K562 (cell line): ENCODE measurements around the gene TRMT1. TPM values are rescaled to one million over a fixed set of nuclear protein-coding genes. Genes with fewer than 3 reads are reported as not detected.

Experiments
- ARID1B ChIP-seq: fragments of 450-650 bp; IDR thresholded peaks from 2 replicates; pipeline ENCODE4 v1.6.1; 2016; ENCODE audit warnings: antibody characterized with exemption, mild to moderate bottlenecking, inconsistent platforms
- BRCA1 ChIP-seq, 2 experiments: fragments of 450-650 bp in 1 of 2; sonication (generic) in 1 of 2; formaldehyde crosslinking in 1 of 2; IDR thresholded peaks; 2 replicates each; pipeline versions ENCODE4 v1.5.0 to v1.6.1; 2017 to 2020; ENCODE audit warnings: mild to moderate bottlenecking in 1 of 2, missing genetic modification reagents in 1 of 2
- CBX1 ChIP-seq: sonication (generic); IDR thresholded peaks from 2 replicates; pipeline ENCODE4 v1.6.1; 2016; ENCODE audit warnings: antibody characterized with exemption, low read depth, mild to moderate bottlenecking
- FOXJ3 ChIP-seq: sonication (generic); formaldehyde crosslinking; IDR thresholded peaks from 2 replicates; pipeline ENCODE4 v1.4.0; 2020; ENCODE audit warnings: mild to moderate bottlenecking, missing genetic modification reagents
- HDAC1 ChIP-seq, 2 experiments: fragments of 450-650 bp; IDR thresholded peaks; 2 replicates each; pipeline ENCODE4 v1.6.1; 2016 to 2017; ENCODE audit warnings: inconsistent platforms in 1 of 2, mild to moderate bottlenecking in 1 of 2, moderate library complexity in 1 of 2
- HDAC3 ChIP-seq: fragments of 450-650 bp; IDR thresholded peaks from 2 replicates; pipeline ENCODE4 v1.6.1; 2018; ENCODE audit warnings: borderline replicate concordance, mild to moderate bottlenecking, moderate library complexity; ENCODE audit not compliant: partially characterized antibody
- ILK ChIP-seq: fragments of 450-650 bp; IDR thresholded peaks from 2 replicates; pipeline ENCODE4 v1.6.1; 2016; ENCODE audit warnings: missing genetic modification characterization, low read depth, mild to moderate bottlenecking, missing compliant biosample characterization, moderate library complexity, borderline replicate concordance
- LARP7 ChIP-seq: fragments of 450-650 bp; IDR thresholded peaks from 2 replicates; pipeline ENCODE4 v1.6.1; 2016
- NFXL1 ChIP-seq: fragments of 450-650 bp; formaldehyde crosslinking; IDR thresholded peaks from 2 replicates; pipeline ENCODE4 v1.4.0; 2021; ENCODE audit warnings: mild to moderate bottlenecking
- NR2C2 ChIP-seq, 2 experiments: fragments of 200-800 bp in 1 of 2; sonication (Bioruptor generic) in 1 of 2; sonication (generic) in 1 of 2; formaldehyde crosslinking in 1 of 2; IDR thresholded peaks; 2 replicates each; pipeline versions ENCODE4 v1.6.1 to v1.8.0; 2016 to 2022; ENCODE audit warnings: mild to moderate bottlenecking in 1 of 2, missing compliant biosample characterization in 1 of 2, missing genetic modification characterization in 1 of 2, missing genetic modification reagents in 1 of 2
- PHB2 ChIP-seq: fragments of 450-650 bp; IDR thresholded peaks from 2 replicates; pipeline ENCODE4 v1.6.1; 2017; ENCODE audit warnings: low read depth
- POLR2B ChIP-seq: fragments of 450-650 bp; IDR thresholded peaks from 2 replicates; pipeline ENCODE4 v1.6.1; 2018; ENCODE audit warnings: low read depth; ENCODE audit not compliant: partially characterized antibody
- PYGO2 ChIP-seq: fragments of 450-650 bp; IDR thresholded peaks from 2 replicates; pipeline ENCODE4 v1.6.1; 2016; ENCODE audit warnings: mild to moderate bottlenecking, missing genetic modification characterization, moderate library complexity, missing compliant biosample characterization
- SMARCC2 ChIP-seq: fragments of 450-650 bp; IDR thresholded peaks from 2 replicates; pipeline ENCODE4 v1.6.1; 2017; ENCODE audit warnings: antibody characterized with exemption, moderate library complexity, mild to moderate bottlenecking, low read depth
- SOX6 ChIP-seq: fragments of 450-650 bp; IDR thresholded peaks from 2 replicates; pipeline ENCODE4 v1.6.1; 2014; ENCODE audit warnings: mild to moderate bottlenecking
- STAG1 ChIP-seq: sonication (generic); formaldehyde crosslinking; IDR thresholded peaks from 2 replicates; pipeline ENCODE4 v1.5.0; 2020; ENCODE audit warnings: missing genetic modification reagents, borderline replicate concordance
- ZKSCAN8 ChIP-seq: fragments of 200-800 bp; sonication (Bioruptor generic); IDR thresholded peaks from 2 replicates; pipeline ENCODE4 v1.6.1; 2016; ENCODE audit warnings: missing genetic modification characterization, missing compliant biosample characterization
- ZNF444 ChIP-seq: fragments of 250-450 bp; sonication (Bioruptor Pico); IDR thresholded peaks from 2 replicates; pipeline ENCODE4 v1.4.0; 2020; ENCODE audit warnings: mild to moderate bottlenecking, moderate library complexity
- ZNF830 ChIP-seq: fragments of 250-450 bp; sonication (Bioruptor Pico); IDR thresholded peaks from 2 replicates; pipeline ENCODE4 v1.5.0; 2021; ENCODE audit warnings: mild to moderate bottlenecking
- polyA plus RNA-seq, 8 experiments: library from polyadenylated mRNA; depleted of rRNA in 4 of 8; stranded (reverse) in 5 of 8; unstranded in 3 of 8; fragments of >200 nt; fragmentation: Nextera tagmentation in 2 of 8; fragmentation: Illumina TruSeq in 1 of 8; extraction: Ambion mirVana in 2 of 8; extraction: Trizol in 1 of 8; gene quantifications; 2 replicates each; pipeline versions ENCODE4 v1.2.1 to v1.2.3, GENCODE V29; 2011 to 2014; ENCODE audit warnings: inconsistent platforms in 1 of 8, missing spikeins in 1 of 8
- total RNA-seq, 7 experiments: library from RNA; depleted of rRNA in 6 of 7; stranded (reverse); fragments of >200 nt in 6 of 7; fragmentation: Illumina TruSeq in 2 of 7; extraction: Trizol in 2 of 7; gene quantifications; 2 replicates each; pipeline versions ENCODE4 v1.2.1 to v1.2.3, GENCODE V29; 2011 to 2021; ENCODE audit warnings: low replicate concordance in 1 of 7
- TF ChIP-seq, protein P1 (sequence below), 2 experiments: fragments of 150-350 bp in 1 of 2; IDR thresholded peaks; 2 replicates each; pipeline ENCODE4 v1.6.1; 2012 to 2016; ENCODE audit warnings: low read depth in 2 of 2, low read length in 2 of 2, mild to moderate bottlenecking in 1 of 2, moderate library complexity in 1 of 2
- TF ChIP-seq, protein P2 (sequence below): fragments of 450-650 bp; IDR thresholded peaks from 2 replicates; pipeline ENCODE4 v1.6.1; 2017; ENCODE audit warnings: antibody characterized with exemption
- TF ChIP-seq, protein P3 (sequence below): sonication (generic); formaldehyde crosslinking; IDR thresholded peaks from 2 replicates; pipeline ENCODE4 v1.8.1; 2023; ENCODE audit warnings: mild to moderate bottlenecking, missing genetic modification reagents

Gene TRMT1
- total and polyA plus RNA-seq, 9 of the 15 experiments (the other 6 are each of a cell fraction or from before 2014, with no cell fraction given) = 5.8 to 158 (median 54.3) TPM

DNA sequence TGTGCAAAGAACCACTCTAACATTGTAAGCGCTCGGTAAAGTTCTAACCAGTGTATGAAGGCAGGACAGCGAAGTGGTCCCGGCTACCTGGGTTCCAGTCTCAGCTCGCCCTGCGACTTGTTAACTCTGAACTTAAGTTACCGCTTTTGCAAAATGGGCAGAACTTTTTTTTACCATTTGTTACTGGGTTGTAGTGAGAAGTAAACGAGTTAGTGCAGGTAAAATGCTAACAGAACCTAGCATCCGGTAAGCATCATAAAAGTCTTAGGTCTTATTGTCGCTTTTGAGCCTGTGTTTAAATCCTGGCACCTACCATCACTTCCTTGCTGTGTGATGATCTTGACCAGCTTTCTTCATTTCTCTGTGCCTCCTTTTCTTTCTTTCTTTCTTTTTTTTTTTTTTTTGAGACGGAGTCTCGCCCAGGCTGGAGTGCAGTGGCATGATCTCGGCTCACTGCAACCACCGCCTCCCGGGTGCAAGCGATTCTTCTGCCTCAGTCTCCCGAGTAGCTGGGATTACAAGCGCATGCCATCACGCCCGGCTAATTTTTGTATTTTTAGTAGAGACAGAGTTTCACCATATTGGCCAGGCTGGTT is 734 bp upstream of the TRMT1 start (continued):
- no peak for TF ChIP-seq POLR2B
- TF ChIP-seq FOXJ3 (CRISPR knock-in tag) = no peak
- TF ChIP-seq, protein P1, sequence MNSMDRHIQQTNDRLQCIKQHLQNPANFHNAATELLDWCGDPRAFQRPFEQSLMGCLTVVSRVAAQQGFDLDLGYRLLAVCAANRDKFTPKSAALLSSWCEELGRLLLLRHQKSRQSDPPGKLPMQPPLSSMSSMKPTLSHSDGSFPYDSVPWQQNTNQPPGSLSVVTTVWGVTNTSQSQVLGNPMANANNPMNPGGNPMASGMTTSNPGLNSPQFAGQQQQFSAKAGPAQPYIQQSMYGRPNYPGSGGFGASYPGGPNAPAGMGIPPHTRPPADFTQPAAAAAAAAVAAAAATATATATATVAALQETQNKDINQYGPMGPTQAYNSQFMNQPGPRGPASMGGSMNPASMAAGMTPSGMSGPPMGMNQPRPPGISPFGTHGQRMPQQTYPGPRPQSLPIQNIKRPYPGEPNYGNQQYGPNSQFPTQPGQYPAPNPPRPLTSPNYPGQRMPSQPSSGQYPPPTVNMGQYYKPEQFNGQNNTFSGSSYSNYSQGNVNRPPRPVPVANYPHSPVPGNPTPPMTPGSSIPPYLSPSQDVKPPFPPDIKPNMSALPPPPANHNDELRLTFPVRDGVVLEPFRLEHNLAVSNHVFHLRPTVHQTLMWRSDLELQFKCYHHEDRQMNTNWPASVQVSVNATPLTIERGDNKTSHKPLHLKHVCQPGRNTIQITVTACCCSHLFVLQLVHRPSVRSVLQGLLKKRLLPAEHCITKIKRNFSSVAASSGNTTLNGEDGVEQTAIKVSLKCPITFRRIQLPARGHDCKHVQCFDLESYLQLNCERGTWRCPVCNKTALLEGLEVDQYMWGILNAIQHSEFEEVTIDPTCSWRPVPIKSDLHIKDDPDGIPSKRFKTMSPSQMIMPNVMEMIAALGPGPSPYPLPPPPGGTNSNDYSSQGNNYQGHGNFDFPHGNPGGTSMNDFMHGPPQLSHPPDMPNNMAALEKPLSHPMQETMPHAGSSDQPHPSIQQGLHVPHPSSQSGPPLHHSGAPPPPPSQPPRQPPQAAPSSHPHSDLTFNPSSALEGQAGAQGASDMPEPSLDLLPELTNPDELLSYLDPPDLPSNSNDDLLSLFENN (IDR thresholded peaks at IDR 0.05; ENCODE audit: low read depth in 2 of 2, low read length in 2 of 2) = no peak
- TF ChIP-seq SOX6 = no peak
- TF ChIP-seq HDAC3 = no peak
- no peak for TF ChIP-seq ILK
- TF ChIP-seq, protein P2, sequence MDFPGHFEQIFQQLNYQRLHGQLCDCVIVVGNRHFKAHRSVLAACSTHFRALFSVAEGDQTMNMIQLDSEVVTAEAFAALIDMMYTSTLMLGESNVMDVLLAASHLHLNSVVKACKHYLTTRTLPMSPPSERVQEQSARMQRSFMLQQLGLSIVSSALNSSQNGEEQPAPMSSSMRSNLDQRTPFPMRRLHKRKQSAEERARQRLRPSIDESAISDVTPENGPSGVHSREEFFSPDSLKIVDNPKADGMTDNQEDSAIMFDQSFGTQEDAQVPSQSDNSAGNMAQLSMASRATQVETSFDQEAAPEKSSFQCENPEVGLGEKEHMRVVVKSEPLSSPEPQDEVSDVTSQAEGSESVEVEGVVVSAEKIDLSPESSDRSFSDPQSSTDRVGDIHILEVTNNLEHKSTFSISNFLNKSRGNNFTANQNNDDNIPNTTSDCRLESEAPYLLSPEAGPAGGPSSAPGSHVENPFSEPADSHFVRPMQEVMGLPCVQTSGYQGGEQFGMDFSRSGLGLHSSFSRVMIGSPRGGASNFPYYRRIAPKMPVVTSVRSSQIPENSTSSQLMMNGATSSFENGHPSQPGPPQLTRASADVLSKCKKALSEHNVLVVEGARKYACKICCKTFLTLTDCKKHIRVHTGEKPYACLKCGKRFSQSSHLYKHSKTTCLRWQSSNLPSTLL = 0 out of 2 replicates have a peak, but pooled peaks have one; percentile 35
- TF ChIP-seq, protein P3, sequence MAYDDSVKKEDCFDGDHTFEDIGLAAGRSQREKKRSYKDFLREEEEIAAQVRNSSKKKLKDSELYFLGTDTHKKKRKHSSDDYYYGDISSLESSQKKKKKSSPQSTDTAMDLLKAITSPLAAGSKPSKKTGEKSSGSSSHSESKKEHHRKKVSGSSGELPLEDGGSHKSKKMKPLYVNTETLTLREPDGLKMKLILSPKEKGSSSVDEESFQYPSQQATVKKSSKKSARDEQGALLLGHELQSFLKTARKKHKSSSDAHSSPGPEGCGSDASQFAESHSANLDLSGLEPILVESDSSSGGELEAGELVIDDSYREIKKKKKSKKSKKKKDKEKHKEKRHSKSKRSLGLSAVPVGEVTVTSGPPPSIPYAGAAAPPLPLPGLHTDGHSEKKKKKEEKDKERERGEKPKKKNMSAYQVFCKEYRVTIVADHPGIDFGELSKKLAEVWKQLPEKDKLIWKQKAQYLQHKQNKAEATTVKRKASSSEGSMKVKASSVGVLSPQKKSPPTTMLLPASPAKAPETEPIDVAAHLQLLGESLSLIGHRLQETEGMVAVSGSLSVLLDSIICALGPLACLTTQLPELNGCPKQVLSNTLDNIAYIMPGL = 0 out of 2 replicates have a peak, but pooled peaks have one; percentile 2
- TF ChIP-seq BRCA1 (IDR thresholded peaks at IDR 0.05) = no peak
- no peak for TF ChIP-seq BRCA1 (CRISPR knock-in tag; IDR thresholded peaks at IDR 0.05)
- no peak for TF ChIP-seq ZNF444
- peak; percentile 37; the same call in 1 of the 2 replicates for TF ChIP-seq PHB2
- no peak for TF ChIP-seq PYGO2 (tag)
- TF ChIP-seq CBX1 = no peak
- no peak for TF ChIP-seq NFXL1 (CRISPR knock-in tag)
- TF ChIP-seq NR2C2 (CRISPR knock-in tag; IDR thresholded peaks at IDR 0.05) = no peak
- 0 out of 2 replicates have a peak, but pooled peaks have one; percentile 5 for TF ChIP-seq NR2C2 (tag; IDR thresholded peaks at IDR 0.05)
- TF ChIP-seq ZNF830 (CRISPR knock-in tag) = no peak
- TF ChIP-seq LARP7 = peak; percentile 89; the same call in 1 of the 2 replicates
- TF ChIP-seq ZKSCAN8 (CRISPR knock-in tag) = peak; percentile 70; the same call in 1 of the 2 replicates
- 0 out of 4 replicates have a peak, but pooled peaks of 1 of the 2 experiments have one; percentile 27 for TF ChIP-seq HDAC1 (IDR thresholded peaks at IDR 0.05)
- no peak for TF ChIP-seq STAG1 (CRISPR knock-in tag)
- no peak for TF ChIP-seq SMARCC2
- no peak for TF ChIP-seq ARID1B
